Loucy (cell line): ENCODE results near the gene B3GNT4.

Source experiments
- EZH2phosphoT487 ChIP-seq: fragments of 200-600 bp; IDR thresholded peaks from 2 replicates; pipeline ENCODE4 v1.6.1; 2018; ENCODE audit warnings: antibody characterized with exemption, mild to moderate bottlenecking, moderate library complexity, borderline replicate concordance
- TF ChIP-seq, protein P1 (sequence below): fragments of 200-600 bp; sonication (generic); conservative IDR thresholded peaks from 2 replicates; pipeline ENCODE4 v1.5.1; 2014; ENCODE audit warnings: mild to moderate bottlenecking, antibody characterized with exemption, low read length

DNA sequence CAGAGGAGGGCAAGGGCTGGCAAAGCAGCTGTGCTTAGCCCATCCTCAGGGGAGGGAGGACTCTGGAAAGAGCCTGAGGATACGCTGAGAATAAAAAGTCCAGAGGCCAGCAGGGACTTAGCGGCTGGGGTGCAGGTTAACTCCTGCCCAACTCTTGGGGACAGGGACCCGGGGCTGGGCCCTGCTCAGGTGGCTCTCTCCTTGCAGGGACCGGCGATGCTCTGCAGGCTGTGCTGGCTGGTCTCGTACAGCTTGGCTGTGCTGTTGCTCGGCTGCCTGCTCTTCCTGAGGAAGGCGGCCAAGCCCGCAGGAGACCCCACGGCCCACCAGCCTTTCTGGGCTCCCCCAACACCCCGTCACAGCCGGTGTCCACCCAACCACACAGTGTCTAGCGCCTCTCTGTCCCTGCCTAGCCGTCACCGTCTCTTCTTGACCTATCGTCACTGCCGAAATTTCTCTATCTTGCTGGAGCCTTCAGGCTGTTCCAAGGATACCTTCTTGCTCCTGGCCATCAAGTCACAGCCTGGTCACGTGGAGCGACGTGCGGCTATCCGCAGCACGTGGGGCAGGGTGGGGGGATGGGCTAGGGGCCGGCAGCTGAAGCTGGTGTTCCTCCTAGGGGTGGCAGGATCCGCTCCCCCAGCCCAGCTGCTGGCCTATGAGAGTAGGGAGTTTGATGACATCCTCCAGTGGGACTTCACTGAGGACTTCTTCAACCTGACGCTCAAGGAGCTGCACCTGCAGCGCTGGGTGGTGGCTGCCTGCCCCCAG is 2.8 kb downstream of the B3GNT4 start:
- TF ChIP-seq, protein P1, sequence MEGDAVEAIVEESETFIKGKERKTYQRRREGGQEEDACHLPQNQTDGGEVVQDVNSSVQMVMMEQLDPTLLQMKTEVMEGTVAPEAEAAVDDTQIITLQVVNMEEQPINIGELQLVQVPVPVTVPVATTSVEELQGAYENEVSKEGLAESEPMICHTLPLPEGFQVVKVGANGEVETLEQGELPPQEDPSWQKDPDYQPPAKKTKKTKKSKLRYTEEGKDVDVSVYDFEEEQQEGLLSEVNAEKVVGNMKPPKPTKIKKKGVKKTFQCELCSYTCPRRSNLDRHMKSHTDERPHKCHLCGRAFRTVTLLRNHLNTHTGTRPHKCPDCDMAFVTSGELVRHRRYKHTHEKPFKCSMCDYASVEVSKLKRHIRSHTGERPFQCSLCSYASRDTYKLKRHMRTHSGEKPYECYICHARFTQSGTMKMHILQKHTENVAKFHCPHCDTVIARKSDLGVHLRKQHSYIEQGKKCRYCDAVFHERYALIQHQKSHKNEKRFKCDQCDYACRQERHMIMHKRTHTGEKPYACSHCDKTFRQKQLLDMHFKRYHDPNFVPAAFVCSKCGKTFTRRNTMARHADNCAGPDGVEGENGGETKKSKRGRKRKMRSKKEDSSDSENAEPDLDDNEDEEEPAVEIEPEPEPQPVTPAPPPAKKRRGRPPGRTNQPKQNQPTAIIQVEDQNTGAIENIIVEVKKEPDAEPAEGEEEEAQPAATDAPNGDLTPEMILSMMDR = no peak
- TF ChIP-seq EZH2phosphoT487 = no peak
